CD4-positive, alpha-beta T cell treated with Interleukin-6 for 4 hours (primary cell): ENCODE data around the gene ELN.
"Not testable (repeated sequence)": the region's sequence is repeated elsewhere in the genome, so short reads cannot be mapped to it uniquely, and the experiment has no call there.

ENCODE experiments used
- DNase-seq: peaks from one replicate; pipeline ENCODE4 v3.0.0-alpha.2; 2020; ENCODE audit warnings: mixed read lengths

Gene ELN

DNA sequence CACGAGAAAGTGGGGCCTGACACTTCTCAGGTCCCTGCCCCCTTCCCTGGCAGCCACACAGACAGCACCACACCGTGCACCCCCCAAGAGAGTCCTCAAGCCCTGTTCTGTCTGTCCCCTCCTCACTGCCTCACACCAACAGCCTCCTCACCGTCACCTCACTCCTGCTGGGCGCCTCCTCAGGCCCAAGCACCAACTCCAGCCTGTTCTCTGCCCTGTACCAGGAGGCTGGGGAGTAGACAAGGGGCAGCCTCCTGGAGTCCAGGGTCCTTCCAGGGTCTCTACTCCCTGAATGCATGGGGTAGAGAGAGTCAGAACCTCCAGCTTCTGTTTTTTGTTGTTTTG lies 26.9 kb upstream of the ELN start:
- DNase-seq: no peak

- peak; percentile 21 for DNase-seq
These were observed 25.4 kb upstream of the ELN start for GRCh38 chr7:74002474-74003017.

GRCh38 chr7:74003621-74004020 lies 24.4 kb upstream of the ELN start:
- no peak for DNase-seq

DNA sequence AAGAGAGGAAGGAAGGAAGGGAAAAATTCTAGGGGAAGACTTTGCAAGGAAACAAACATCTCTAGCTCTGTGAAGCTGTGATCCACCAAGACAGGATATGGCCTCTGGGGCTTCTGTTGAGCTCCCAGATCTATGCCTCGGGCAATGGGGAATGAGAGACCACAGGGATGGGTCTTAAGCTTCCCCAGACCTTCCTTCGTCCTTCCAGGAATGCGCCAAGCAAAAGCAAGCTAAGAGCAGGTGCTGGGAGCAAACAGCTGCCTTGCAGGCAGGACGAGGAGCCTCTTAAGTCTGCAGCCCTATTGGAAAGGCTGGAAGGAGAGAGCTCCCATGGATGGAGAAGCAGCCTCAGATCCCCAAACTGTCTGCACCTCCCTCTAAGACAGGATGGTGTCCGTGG lies 21.9 kb upstream of the ELN start:
- no peak for DNase-seq

GRCh38 chr7:74006451-74007241 lies 21.3 kb upstream of the ELN start:
- no peak for DNase-seq

- no peak for DNase-seq
These were observed 20.8 kb upstream of the ELN start for GRCh38 chr7:74007242-74007567.

DNA sequence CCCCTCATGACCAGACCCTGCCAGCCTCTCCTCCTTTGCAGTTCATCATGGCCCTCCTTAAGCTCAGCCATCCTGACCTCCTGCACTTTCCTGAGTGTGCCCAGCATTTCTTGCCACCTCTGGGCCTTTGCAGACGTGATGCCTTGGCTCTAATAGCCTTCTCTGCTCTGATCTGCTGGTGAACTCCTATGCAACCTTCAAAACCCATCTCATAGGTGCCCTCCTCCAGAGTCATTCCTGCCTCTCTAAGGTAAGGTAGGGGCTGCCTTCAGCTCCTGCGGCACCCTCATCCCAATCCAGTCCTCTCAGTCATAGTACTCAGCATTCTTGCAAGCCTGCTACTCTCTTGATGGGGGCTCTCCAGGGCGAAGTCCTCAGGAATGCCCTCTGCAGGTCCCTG lies 19.3 kb upstream of the ELN start:
- no peak for DNase-seq

- no peak for DNase-seq
These were observed 18.3 kb upstream of the ELN start for GRCh38 chr7:74009719-74010118.

DNA sequence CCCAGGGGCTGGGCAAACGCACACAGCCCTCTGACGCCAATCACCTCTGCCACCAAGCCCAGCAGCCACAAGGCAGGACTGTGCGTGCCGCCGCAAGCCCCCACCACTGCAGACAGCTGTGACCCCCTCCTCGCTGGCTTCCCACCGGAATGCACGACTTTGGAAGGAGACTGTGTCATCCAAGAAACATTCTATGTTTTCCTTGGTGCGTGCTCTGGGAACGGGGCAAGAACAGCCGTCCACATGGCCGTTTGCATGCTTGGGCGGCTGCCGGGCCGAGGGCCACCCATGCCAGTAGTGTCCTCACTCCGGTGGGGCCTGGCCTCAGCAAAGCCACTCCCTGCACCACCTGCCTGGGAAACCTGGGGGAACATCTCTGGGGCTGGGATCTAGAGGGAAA lies 17.6 kb upstream of the ELN start:
- DNase-seq: no peak

DNA sequence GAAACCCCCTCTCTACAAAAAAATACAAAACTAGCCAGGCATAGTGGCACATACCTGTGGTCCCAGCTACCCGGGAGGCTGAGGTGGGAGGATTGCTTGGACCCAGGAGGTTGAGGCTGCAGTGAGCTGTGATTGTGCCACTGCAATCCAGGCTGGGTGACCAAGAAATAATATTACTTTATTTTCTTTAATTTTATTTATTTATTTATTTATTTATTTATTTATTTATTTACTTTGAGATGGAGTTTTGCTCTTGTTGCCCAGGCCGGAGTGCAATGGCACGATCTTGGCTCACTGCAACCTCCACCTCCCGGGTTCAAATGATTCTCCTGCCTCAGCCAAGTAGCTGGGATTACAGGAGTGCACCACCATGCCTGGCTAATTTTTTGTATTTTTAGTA lies 16.6 kb upstream of the ELN start:
- not testable (repeated sequence) for DNase-seq

GRCh38 chr7:74012842-74013249 lies 15.1 kb upstream of the ELN start:
- DNase-seq: no peak

DNA sequence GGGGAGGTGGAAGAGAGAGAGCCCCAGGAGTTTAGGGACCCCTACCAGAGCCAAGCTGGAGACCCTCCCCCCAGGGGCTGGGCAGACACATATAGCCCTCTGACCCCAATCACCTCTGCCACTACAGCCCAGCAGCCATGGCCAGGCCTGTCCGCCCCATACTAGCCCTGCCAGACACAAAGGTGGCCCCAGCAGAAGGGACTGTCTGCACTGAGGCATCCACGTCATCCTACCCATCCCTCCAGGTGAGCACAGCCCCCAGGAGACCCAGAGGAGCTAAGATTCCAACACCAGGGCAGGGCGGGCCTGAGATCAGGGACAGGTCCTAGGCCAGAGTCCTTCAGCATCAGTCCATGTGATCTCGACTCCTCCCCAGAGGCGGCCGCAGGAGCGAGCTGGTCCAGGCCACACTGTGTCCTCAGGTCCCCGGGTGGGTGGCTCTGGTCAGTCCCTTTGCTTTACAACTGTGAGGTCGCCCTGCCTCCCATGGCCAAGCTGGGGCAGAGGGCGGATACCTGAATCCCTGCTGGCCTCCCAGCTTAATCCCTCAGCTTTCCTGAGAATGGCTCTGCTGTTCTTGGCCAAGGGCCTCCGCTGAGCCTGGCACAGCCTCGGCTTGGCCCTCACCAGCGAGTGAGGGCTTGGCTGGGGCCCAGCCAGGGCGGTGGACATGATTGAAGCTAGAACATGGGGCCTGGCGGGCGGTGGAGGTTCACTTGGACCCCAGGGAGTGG lies 14.3 kb upstream of the ELN start:
- no peak for DNase-seq

DNA sequence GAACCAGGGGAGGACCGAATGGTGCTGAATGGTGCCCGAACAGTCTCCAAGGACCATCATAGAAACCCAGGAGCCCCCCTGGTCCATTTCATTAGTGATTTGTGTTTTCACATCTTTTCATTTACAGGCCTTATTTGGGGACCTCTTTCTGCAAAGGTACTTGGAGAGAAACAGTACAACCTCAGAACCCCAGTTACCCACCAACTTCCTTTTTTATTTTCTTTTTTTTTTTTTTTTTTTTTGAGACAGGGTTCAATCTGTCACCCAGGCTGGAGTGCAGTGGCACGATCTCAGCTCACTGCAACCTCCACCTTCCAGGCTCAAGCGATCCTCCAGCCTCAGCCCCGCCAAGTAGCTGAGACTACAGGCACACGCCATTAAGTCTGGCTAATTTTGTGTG lies 13.0 kb upstream of the ELN start:
- DNase-seq: no peak

DNA sequence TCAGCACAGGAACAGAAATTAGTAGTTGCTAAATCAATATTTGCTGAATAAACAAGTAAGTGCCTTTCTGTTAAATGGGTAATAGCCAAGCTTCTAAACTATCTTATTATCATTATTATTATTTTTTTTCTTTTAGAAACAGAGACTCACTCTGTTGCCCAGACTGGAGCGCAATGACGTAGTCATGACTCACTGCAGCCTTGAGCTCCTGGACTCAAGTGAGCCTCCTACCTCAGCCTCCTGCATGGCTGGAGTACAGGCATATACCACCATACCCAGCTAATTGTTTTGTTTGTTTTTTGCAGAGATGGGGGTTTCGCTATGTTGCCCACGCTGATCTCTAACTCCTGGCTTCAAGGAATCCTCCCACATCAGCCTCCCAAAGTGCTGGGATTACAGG lies 12.3 kb upstream of the ELN start:
- DNase-seq: no peak

- no peak for DNase-seq
These were observed 10.8 kb upstream of the ELN start for GRCh38 chr7:74017125-74017524.

DNA sequence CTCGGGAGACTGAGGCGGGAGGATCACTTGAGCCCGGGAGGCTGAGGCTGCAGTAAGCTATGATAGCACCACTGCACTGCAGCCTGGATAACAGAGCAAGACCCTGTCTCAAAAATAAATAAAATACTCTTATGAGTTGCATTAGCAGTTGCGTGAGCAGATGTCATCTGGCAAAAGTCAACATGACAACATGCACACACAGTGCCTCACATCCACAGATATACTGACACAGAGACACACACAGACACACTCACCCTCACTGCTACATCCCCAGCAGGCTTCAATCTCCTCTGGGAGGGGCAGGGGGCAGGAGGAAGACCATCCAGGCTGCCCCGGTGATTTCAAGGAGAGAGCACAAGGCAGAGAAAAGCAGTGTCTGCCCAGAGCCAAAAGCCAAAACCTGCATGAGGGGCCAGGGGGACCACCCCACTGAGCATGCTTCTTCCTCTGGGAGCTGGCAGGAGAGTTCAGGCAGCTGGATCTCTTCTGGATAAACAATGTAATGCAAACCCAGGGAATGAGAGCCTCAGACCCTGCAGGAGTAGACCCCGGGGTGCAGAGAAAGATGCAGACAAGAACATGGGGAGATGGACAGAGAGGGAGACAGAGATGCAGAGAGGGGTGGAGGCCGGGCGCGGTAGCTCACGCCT lies 9.6 kb upstream of the ELN start:
- no peak for DNase-seq

GRCh38 chr7:74019149-74019548 lies 8.8 kb upstream of the ELN start:
- no peak for DNase-seq

DNA sequence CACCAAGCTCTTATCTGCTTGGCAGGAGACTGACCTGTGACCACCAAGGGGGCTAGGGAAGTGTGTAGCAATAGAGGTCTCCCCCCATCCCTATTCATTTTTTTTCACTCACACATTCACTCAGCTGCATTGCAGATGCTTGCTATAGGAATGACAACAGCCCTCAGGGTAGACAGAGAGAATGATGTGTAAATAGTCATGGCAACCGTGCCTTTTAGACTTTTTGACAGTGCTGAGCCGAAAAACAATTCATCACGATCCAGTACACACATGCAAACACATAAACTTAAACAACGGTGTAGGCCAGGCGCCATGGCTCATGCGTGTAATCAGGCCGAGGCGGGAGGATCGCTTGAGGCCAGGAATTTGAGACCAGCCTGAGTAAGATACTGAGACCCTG lies 7.6 kb upstream of the ELN start:
- no peak for DNase-seq

DNA sequence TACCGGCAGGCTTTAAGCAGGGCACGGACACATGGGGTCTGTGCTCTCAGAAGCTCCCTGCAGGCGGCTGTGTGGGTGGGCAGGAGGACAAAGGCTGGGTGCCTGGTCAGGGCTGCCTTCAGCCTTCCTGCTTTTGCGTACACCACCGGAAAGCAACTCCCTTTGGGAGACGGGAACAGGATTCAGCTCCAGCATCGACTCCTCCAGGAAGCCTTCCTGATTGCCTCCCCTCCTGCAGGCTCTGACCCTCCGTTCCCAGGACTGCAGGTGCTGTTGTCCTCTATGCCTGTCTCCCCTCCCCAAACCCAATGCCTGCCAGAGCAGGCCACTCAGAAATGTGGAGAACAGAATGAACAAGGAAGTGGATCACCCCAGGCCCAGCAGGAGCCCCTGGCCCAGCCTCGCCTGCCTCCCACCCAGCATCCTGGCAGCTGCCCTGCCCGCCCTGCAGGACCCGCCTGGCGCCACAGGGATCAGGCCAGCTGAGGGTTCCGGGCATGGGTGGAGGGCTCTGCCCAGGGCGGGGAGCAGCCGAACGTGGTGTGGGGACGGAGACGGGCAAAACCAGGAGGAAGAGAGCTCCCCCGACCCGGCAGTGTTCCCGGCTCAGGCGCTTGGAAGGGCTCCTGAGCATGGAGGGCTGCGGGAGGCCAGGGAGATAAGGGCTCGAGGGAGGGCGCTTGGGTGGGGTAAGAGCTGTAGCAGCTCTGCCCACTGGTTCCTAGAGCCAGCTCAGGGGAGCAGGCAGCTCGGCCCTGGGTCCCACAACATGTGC lies 6.2 kb upstream of the ELN start:
- no peak for DNase-seq

GRCh38 chr7:74022507-74022906 lies 5.5 kb upstream of the ELN start:
- no peak for DNase-seq

DNA sequence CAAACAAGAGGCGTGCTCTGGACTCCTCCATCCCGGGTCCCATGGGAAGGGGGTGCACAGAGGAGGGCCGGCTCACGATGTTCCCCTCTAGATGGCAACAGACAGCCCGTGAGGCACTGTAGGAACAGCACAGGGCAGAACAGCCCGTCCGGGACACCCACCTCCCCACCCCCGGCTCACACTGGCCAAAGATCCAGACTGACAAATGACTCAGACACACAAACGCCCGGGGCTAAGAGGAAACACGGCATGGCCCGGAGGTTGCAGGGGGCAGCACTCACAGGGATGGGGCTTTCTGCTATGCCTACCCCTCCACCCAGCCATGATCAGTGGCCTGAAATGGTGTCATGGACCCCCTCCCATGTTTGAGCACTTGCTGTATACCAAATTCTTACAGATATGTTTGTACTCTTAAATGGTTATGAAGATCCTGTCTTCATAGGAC lies 4.9 kb upstream of the ELN start:
- no peak for DNase-seq

DNA sequence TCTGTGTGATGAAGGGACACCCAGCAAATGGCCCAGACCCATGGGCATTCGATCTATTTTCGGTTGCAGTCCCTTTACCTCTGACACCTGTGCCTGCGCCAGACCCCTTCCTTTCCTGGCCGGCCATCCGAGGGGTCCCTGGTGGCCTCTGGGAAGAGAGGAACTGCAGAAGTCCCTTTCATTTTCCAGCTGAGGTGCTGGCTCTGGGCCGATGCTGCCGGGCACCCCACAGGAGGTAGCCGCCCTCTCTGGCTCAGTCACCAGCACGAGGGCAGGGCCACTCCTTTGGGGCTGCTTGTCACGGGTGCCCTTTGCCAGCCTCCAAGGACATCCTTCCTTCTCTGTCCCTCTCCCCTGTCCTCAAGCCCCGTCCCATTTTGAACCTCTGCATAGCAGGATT lies 4.2 kb upstream of the ELN start:
- DNase-seq: no peak

DNA sequence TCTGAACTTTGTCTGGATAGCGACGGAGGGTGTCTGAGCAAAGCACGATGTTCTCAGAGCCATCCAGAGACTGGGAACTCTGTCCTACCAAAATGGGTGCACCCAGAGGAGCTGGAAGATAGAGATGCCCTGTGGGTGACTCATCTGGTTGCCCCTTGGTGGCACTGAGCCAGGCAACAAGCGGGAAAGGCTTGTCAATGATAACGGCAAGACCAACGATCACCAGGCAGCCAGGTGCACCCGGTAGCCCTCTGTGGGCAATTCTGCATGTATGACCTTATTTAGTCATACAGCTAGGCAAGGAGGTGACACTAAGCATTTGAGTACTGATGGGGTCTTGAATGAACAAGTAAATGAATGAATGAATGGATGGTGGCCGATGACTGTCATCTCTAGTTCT lies 2.8 kb upstream of the ELN start:
- no peak for DNase-seq
